SKM-1 treated with dmso at 0.1 percent for 144 hours (cell line): ENCODE results near the gene PDE6G.
"Not testable (repeated sequence)": the region's sequence is repeated elsewhere in the genome, so short reads cannot be mapped to it uniquely, and the experiment has no call there.

Experiments
- DNase-seq: peaks from one replicate; lab custom pipeline; 2025; ENCODE audit not compliant: unreplicated experiment; lab: John Stamatoyannopoulos, UW

The PDE6G gene

GRCh38 chr17:81635973-81636504 is 20.3 kb downstream of the PDE6G start:
- DNase-seq, result no peak

GRCh38 chr17:81635431-81635830 is 20.9 kb downstream of the PDE6G start:
- DNase-seq, result no peak

DNA sequence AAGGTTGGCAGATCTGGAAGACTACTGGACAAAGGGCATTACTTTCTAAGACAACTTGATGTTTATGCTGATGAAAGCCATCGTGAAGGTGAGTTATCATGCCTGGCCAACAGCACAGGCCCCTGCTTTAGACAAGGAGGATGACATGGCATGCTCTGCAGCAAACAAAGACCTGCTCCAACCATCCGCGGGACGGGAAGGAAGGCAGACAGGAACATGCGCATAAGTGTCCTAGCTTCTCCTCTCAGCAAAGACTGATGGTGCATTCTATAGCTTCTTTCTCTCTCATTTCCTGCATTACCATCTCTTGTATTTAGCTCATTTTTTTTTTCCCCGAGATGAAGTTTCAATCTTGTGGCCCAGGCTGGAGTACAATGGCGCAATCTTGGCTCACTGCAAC is 24.9 kb downstream of the PDE6G start:
- no peak for DNase-seq

- DNase-seq, result no peak
These were observed 26.1 kb downstream of the PDE6G start for GRCh38 chr17:81630274-81630673.

GRCh38 chr17:81621494-81622130 is 34.7 kb downstream of the PDE6G start:
- no peak for DNase-seq

GRCh38 chr17:81618307-81618706 is 38.0 kb downstream of the PDE6G start:
- not testable (repeated sequence) for DNase-seq

- no peak for DNase-seq
These were observed 39.5 kb downstream of the PDE6G start for GRCh38 chr17:81616877-81617276.

DNA sequence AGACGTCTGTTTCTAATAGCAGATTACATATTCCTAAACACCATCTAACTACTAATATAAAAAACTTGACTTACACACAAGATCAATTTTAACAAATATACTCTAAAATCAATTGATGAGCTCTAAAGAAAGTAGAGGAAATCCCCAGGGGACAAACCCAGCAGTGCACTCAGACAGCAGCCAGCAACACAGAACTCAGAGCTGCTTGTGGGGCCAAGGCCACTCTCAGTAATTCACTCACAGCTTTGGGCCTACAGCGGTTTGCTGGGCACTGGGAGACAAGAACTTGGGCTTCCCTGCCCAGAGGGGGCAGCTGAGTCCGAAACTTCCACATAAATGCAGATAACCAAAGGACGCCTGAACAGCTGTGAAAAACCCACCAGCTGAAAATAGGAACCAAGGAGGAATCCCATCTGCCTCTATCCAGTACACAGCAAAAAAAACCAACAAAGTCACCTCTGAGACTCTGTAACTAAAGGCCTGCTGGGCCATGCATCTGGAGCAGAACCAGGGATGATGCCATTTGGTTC is 40.9 kb downstream of the PDE6G start:
- DNase-seq, result no peak

- no peak for DNase-seq
These were observed 44.0 kb downstream of the PDE6G start for GRCh38 chr17:81612172-81612970.

DNA sequence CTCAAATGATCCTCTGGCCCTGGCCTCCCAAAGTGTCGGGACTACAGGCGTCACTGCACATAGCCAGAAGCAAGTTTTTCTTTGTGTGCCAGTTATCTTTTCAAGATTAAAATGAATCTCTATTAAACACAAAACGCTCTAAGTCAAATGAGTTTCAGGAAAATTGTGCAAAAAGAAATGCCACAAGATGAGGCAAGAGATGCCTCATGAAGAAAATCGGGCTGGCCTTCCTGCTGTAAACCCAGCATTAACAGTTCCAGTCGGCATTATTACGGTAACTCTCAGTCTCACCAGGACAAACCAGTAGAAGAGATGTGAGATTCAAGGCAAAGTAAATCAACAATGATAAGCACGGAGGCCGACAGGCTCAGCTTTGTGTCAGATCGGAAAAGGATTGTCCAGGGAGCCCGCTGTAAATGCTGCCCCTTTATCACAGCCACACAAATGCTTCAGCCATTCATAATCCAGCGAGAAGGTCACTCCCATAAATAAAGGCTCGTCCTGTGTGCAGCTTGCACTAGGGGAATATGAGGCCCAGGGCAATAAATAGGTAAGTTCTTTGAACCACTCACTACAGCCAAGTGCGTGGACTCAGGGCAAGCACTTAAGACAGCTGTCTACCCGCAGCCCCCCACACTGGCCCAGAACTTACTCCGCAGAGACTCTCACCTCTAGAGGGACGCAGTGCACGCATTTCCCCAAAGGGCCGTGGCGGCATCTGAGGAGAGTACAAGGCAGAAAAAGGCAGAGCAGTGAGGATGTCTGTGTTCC is 46.6 kb downstream of the PDE6G start:
- DNase-seq, result no peak

GRCh38 chr17:81608605-81609004 is 47.7 kb downstream of the PDE6G start:
- no peak for DNase-seq

GRCh38 chr17:81608082-81608481 is 48.3 kb downstream of the PDE6G start:
- DNase-seq, result no peak

DNA sequence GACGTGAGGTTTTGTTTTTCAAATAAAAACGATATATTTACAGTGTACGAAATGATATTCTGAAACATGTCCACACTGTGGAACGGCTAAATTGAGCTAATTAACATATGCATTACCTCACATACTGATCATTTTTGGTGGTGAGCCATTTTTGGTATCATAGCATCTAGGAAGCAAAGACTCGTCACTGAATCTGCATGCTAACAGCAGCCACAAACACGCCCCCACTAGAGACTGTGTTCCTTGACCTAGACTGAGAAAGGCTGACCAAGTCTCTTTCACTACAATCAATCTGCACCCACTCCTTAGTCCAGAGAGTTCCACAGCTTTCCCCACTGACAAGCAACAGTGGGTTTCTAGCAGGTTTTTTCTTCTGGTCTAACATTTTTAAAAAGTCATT is 48.9 kb downstream of the PDE6G start:
- DNase-seq, result no peak

- DNase-seq, result no peak
These were observed 52.3 kb downstream of the PDE6G start for GRCh38 chr17:81603846-81604610.

- peak; percentile 41 for DNase-seq
These were observed 54.7 kb downstream of the PDE6G start for GRCh38 chr17:81601525-81602120.
